Measurements from ENCODE around the gene VCL. TPM values are rescaled to one million over a fixed set of nuclear protein-coding genes. Genes with fewer than 3 reads are reported as not detected.
A peak's percentile ranks its signal among the peaks of the same experiment; 100 is the strongest.

The VCL gene
- total RNA-seq, 1 experiment from 2014 or later = 495 TPM

DNA sequence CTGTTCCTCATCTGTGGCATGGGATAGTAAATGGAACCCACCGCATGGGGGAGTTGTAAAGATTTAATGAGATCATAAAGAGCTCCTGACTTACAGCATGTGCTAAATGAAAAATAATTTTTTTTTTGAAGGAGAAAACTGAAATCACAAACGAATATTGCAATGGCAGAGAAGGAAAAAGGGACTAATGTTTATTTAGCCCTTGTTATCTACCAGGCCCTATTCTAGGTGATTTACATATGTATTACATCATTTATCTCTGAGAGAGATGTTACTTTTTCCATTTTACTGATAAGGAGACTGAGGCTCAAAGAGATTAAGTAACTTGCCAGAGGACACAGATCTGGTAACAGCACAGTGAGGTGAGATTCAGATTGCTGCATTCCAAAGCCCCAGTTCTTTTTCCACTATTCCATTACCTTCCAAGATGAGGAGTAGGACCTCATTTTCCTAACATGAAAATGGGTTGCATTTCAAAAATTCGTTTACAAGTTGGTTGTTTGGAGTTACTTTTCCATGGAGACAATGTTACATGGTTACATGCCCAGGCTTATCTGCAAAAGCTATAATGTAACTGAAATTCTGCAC lies 28.6 kb downstream of the VCL start:
- TF ChIP-seq TCF7L2 (IDR thresholded peaks at IDR 0.05; ENCODE audit: low read depth, low read length) (no peak), POLR2AphosphoS5 (IDR thresholded peaks at IDR 0.05; ENCODE audit: low read depth, low read length) (no peak), SIN3A (IDR thresholded peaks at IDR 0.05; ENCODE audit: borderline replicate concordance, insufficient read depth, low read depth, low read length) (no peak)
- TF ChIP-seq, protein P1, sequence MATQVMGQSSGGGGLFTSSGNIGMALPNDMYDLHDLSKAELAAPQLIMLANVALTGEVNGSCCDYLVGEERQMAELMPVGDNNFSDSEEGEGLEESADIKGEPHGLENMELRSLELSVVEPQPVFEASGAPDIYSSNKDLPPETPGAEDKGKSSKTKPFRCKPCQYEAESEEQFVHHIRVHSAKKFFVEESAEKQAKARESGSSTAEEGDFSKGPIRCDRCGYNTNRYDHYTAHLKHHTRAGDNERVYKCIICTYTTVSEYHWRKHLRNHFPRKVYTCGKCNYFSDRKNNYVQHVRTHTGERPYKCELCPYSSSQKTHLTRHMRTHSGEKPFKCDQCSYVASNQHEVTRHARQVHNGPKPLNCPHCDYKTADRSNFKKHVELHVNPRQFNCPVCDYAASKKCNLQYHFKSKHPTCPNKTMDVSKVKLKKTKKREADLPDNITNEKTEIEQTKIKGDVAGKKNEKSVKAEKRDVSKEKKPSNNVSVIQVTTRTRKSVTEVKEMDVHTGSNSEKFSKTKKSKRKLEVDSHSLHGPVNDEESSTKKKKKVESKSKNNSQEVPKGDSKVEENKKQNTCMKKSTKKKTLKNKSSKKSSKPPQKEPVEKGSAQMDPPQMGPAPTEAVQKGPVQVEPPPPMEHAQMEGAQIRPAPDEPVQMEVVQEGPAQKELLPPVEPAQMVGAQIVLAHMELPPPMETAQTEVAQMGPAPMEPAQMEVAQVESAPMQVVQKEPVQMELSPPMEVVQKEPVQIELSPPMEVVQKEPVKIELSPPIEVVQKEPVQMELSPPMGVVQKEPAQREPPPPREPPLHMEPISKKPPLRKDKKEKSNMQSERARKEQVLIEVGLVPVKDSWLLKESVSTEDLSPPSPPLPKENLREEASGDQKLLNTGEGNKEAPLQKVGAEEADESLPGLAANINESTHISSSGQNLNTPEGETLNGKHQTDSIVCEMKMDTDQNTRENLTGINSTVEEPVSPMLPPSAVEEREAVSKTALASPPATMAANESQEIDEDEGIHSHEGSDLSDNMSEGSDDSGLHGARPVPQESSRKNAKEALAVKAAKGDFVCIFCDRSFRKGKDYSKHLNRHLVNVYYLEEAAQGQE (IDR thresholded peaks at IDR 0.05; ENCODE audit: insufficient read depth in 1 of 2, low read depth in 2 of 2, low read length in 1 of 2) = no peak
- TF ChIP-seq, protein P2, sequence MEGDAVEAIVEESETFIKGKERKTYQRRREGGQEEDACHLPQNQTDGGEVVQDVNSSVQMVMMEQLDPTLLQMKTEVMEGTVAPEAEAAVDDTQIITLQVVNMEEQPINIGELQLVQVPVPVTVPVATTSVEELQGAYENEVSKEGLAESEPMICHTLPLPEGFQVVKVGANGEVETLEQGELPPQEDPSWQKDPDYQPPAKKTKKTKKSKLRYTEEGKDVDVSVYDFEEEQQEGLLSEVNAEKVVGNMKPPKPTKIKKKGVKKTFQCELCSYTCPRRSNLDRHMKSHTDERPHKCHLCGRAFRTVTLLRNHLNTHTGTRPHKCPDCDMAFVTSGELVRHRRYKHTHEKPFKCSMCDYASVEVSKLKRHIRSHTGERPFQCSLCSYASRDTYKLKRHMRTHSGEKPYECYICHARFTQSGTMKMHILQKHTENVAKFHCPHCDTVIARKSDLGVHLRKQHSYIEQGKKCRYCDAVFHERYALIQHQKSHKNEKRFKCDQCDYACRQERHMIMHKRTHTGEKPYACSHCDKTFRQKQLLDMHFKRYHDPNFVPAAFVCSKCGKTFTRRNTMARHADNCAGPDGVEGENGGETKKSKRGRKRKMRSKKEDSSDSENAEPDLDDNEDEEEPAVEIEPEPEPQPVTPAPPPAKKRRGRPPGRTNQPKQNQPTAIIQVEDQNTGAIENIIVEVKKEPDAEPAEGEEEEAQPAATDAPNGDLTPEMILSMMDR (IDR thresholded peaks at IDR 0.05) = no peak; the same call in 1 of the 2 replicates
- no peaks in the 10 kb centered on the region for H3K27me3 ChIP-seq (ENCODE audit: control insufficient read depth, insufficient read depth, low read length)
- no peak for DNase-seq (ENCODE audit: low read depth, low spot score)
- intact Hi-C loops (cut with micrococcal nuclease; ENCODE audit: unreplicated experiment) = no loop called here
- peaks cover 77% of the 10 kb centered on the region for H3K4me1 ChIP-seq (ENCODE audit: control insufficient read depth, insufficient read depth, low read length)
- H3K27ac ChIP-seq (ENCODE audit: low read length) = peak overlapping the region; percentile 69
- ATAC-seq = no peak
- ChIA-PET CTCF (interaction anchor here (1.0 kb wide), 2 partner anchors 55 to 139 kb away, joined by 3 to 5 read pairs; no protein-coding TSS in a partner anchor), POLR2A (no interaction called here)
- BruUV-seq (replicated peaks) = no TSS peak
- H3K9me3 ChIP-seq (ENCODE audit: control insufficient read depth, insufficient read depth, low read depth, low read length) = no peaks in the 10 kb centered on the region
- in situ Hi-C loops (cut with HindIII; ENCODE audit: low pct_unique_long_range_greater_than_20kb, low sequenced_read_pairs) = no loop called here
- no peak overlapping the region for H3K4me3 ChIP-seq (ENCODE audit: low read depth in 2 of 2, low read length in 2 of 2)
- H3K36me3 ChIP-seq (ENCODE audit: control insufficient read depth, insufficient read depth, low read length) = peaks cover 11% of the 10 kb centered on the region; the same call in 1 of the 2 replicates

DNA sequence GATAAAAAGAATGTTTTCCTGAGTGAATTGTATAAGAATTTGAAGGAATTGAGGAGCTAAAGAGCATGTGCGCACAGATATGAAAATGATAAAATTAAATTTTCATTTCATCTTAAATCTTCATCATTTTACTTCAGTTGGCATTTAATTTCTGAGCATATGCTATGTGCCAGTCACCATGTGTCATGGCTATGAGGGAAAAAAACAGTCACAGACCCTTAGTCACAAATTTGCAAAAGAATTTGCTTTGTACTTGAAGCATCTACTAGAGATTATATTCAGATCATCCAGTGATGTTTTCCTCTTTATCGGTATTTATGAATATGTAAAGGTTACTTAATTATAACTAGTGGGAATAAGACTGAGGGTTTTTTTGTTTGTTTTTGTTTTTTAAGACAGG lies 29.8 kb downstream of the VCL start:
- ATAC-seq = no peak

More for the DNA sequence above, 29.8 kb downstream of the VCL start:
- H3K27ac ChIP-seq (ENCODE audit: low read length) = no peak overlapping the region
- ChIA-PET CTCF (interaction anchor here (0.7 kb wide), 1 partner anchor 14 kb away, joined by 11 read pairs; no protein-coding TSS in a partner anchor), POLR2A (no interaction called here)
- H3K27me3 ChIP-seq (ENCODE audit: control insufficient read depth, insufficient read depth, low read length) = no peaks in the 10 kb centered on the region
- TF ChIP-seq, protein P1 (IDR thresholded peaks at IDR 0.05; ENCODE audit: insufficient read depth in 1 of 2, low read depth in 2 of 2, low read length in 1 of 2) = no peak
- TF ChIP-seq TCF7L2 (IDR thresholded peaks at IDR 0.05; ENCODE audit: low read depth, low read length) (no peak), POLR2AphosphoS5 (IDR thresholded peaks at IDR 0.05; ENCODE audit: low read depth, low read length) (no peak), SIN3A (IDR thresholded peaks at IDR 0.05; ENCODE audit: borderline replicate concordance, insufficient read depth, low read depth, low read length) (no peak)
- TF ChIP-seq, protein P2 (IDR thresholded peaks at IDR 0.05) = no peak
- no peak for DNase-seq (ENCODE audit: low read depth, low spot score)
- no TSS peak for BruUV-seq (replicated peaks)
- no peak overlapping the region for H3K4me3 ChIP-seq (ENCODE audit: low read depth in 2 of 2, low read length in 2 of 2)
- in situ Hi-C loops (cut with HindIII; ENCODE audit: low pct_unique_long_range_greater_than_20kb, low sequenced_read_pairs) = no loop called here
- H3K4me1 ChIP-seq (ENCODE audit: control insufficient read depth, insufficient read depth, low read length) = peaks cover 73% of the 10 kb centered on the region
- H3K36me3 ChIP-seq (ENCODE audit: control insufficient read depth, insufficient read depth, low read length) = peaks cover 11% of the 10 kb centered on the region; the same call in 1 of the 2 replicates
- intact Hi-C loops (cut with micrococcal nuclease; ENCODE audit: unreplicated experiment) = no loop called here
- no peaks in the 10 kb centered on the region for H3K9me3 ChIP-seq (ENCODE audit: control insufficient read depth, insufficient read depth, low read depth, low read length)

Measured in Panc1 (cell line).